ENCODE data around the gene PDLIM5. TPM values are rescaled to one million over a fixed set of nuclear protein-coding genes. Genes with fewer than 3 reads are reported as not detected.

Gene PDLIM5
- total RNA-seq, 1 experiment from 2014 or later: 58.0 TPM

- H2BK20ac ChIP-seq (ENCODE audit: low read depth, low read length, poor library complexity, severe bottlenecking): no peak overlapping the region
- H2BK5ac ChIP-seq (ENCODE audit: insufficient read length, low read length): no peak overlapping the region
- H3K9me3 ChIP-seq (ENCODE audit: control insufficient read depth, low read depth, low read length): no peaks in the 10 kb centered on the region
Measured at GRCh38 chr4:94665500-94666404, 214.0 kb downstream of the PDLIM5 start.

More at GRCh38 chr4:94665500-94666404, 214.0 kb downstream of the PDLIM5 start:
- no peak overlapping the region for H3K27ac ChIP-seq (ENCODE audit: insufficient read length, low read depth, low read length)
- H3K23ac ChIP-seq (ENCODE audit: insufficient read length, low read depth, low read length): no peak overlapping the region
- no peak overlapping the region for H2AFZ ChIP-seq (ENCODE audit: low read length)
- no peaks in the 10 kb centered on the region for H3K79me1 ChIP-seq (ENCODE audit: insufficient read depth, low read depth, low read length, poor library complexity, severe bottlenecking)
- H3K4me2 ChIP-seq (ENCODE audit: insufficient read depth, insufficient read length, low read length): no peak overlapping the region
- H3K56ac ChIP-seq (ENCODE audit: insufficient read length, low read depth, low read length): no peak overlapping the region
- no peak overlapping the region for H4K91ac ChIP-seq (ENCODE audit: insufficient read length, low read depth, low read length)
- Mint-ChIP-seq H3K4me3 (no peak overlapping the region), H3K36me3 (ENCODE audit: insufficient read depth in 1 of 3, low read depth in 3 of 3) (peaks cover 0 to 4% (median 0%) of the 10 kb centered on the region in 3 experiments; a peak in 1 of 7 replicates), H3K27ac (peak overlapping the region in 1 of 3 experiments; percentile 32; a peak in 1 of 7 replicates), H3K27me3 (ENCODE audit: low read depth) (no peaks in the 10 kb centered on the region), H3K4me1 (no peaks in the 10 kb centered on the region), H3K9me3 (no peaks in the 10 kb centered on the region)
- no peak for DNase-seq
- no peaks in the 10 kb centered on the region for H4K20me1 ChIP-seq (ENCODE audit: control insufficient read depth, insufficient read depth, insufficient read length)
- WGBS (ENCODE audit: extremely low coverage, insufficient read length, low lambda C conversion rate): no CpG with 5 or more reads among the region's 3 CpGs
- no peak overlapping the region for H3T11ph ChIP-seq (ENCODE audit: low read length)
- no peaks in the 10 kb centered on the region for H3K23me2 ChIP-seq (ENCODE audit: insufficient read length, low read depth, low read length, poor library complexity, severe bottlenecking)
- no peaks in the 10 kb centered on the region for H3K27me3 ChIP-seq (ENCODE audit: insufficient read depth, low read length)
- no peaks in the 10 kb centered on the region for H3K4me1 ChIP-seq (ENCODE audit: insufficient read depth, low read length)
- H2BK120ac ChIP-seq (ENCODE audit: low read depth, low read length, poor library complexity, severe bottlenecking): no peak overlapping the region
- H2BK12ac ChIP-seq (ENCODE audit: insufficient read length, low read depth, low read length): no peak overlapping the region
- no peak overlapping the region for H3K18ac ChIP-seq (ENCODE audit: insufficient read length, low read depth, low read length)
- H3K4ac ChIP-seq (ENCODE audit: low read depth, low read length): no peak overlapping the region
- H4K5ac ChIP-seq (ENCODE audit: insufficient read length, low read depth, low read length): no peak overlapping the region
- H3K79me2 ChIP-seq (ENCODE audit: insufficient read depth, low read length): no peaks in the 10 kb centered on the region
- H2AK5ac ChIP-seq (ENCODE audit: insufficient read length, low read length): no peak overlapping the region
- H4K8ac ChIP-seq (replicated peaks; ENCODE audit: insufficient read length, low read depth, low read length): no peak overlapping the region
- no peak for TF ChIP-seq CTCF (conservative IDR thresholded peaks at IDR 0.05)
- H2BK15ac ChIP-seq (ENCODE audit: low read depth, low read length): no peak overlapping the region
- no peak overlapping the region for H3K9ac ChIP-seq (ENCODE audit: extremely low read depth, insufficient read length, low read length)
- no peak overlapping the region for H3K14ac ChIP-seq (ENCODE audit: insufficient read depth, low read length)

Data from H9 (cell line).